ENCODE results near the gene CHST4. TPM values are rescaled to one million over a fixed set of nuclear protein-coding genes. Genes with fewer than 3 reads are reported as not detected.
"Not testable (repeated sequence)": the region's sequence is repeated elsewhere in the genome, so short reads cannot be mapped to it uniquely, and the experiment has no call there.

CHST4 gene
- polyA plus RNA-seq, 3 donors: 0.21 to 0.53 (median 0.49) TPM

- DNase-seq: no peak
Measured at GRCh38 chr16:71520550-71520949, 5.7 kb upstream of the CHST4 start.

- DNase-seq: no peak
Measured at GRCh38 chr16:71524566-71525553, 1.4 kb upstream of the CHST4 start.

- DNase-seq: no peak
Measured at GRCh38 chr16:71528257-71528656, 2.0 kb downstream of the CHST4 start.

- DNase-seq: no peak
Measured at GRCh38 chr16:71528863-71529262, 2.6 kb downstream of the CHST4 start.

GRCh38 chr16:71532366-71532765, 6.1 kb downstream of the CHST4 start:
- DNase-seq: no peak

GRCh38 chr16:71536752-71537499, 10.7 kb downstream of the CHST4 start:
- no peak for DNase-seq

- DNase-seq: no peak
Measured at GRCh38 chr16:71537643-71538042, 11.4 kb downstream of the CHST4 start.

GRCh38 chr16:71542377-71542776, 16.2 kb downstream of the CHST4 start:
- DNase-seq: no peak

GRCh38 chr16:71547168-71547567, 20.9 kb downstream of the CHST4 start:
- DNase-seq: no peak

GRCh38 chr16:71552698-71553503, 26.7 kb downstream of the CHST4 start:
- DNase-seq: no peak

GRCh38 chr16:71555230-71555891, 29.1 kb downstream of the CHST4 start:
- DNase-seq: no peak

- no peak for DNase-seq
Measured at GRCh38 chr16:71557299-71557698, 31.1 kb downstream of the CHST4 start.

- no peak for DNase-seq
Measured at GRCh38 chr16:71557954-71558582, 31.8 kb downstream of the CHST4 start.

- DNase-seq: no peak
Measured at GRCh38 chr16:71559855-71560254, 33.6 kb downstream of the CHST4 start.

- not testable (repeated sequence) for DNase-seq
Measured at GRCh38 chr16:71561886-71562285, 35.7 kb downstream of the CHST4 start.

- no peak for DNase-seq
Measured at GRCh38 chr16:71562552-71562951, 36.3 kb downstream of the CHST4 start.

GRCh38 chr16:71564335-71564967, 38.2 kb downstream of the CHST4 start:
- DNase-seq: no peak

- DNase-seq: no peak
Measured at GRCh38 chr16:71565812-71566700, 39.8 kb downstream of the CHST4 start.

- no peak for DNase-seq
Measured at GRCh38 chr16:71567931-71568330, 41.7 kb downstream of the CHST4 start.
